ENCODE data around the gene CCNG2.

GRCh38 chr4:77183777-77184420, 26.9 kb downstream of the CCNG2 start:
- no peak for TF ChIP-seq POLR2A (IDR thresholded peaks at IDR 0.05; ENCODE audit: low read depth, low read length)
- TF ChIP-seq MAFK (IDR thresholded peaks at IDR 0.05; ENCODE audit: low read depth, low read length) = no peak
- TF ChIP-seq USF2 (IDR thresholded peaks at IDR 0.05; ENCODE audit: low read depth, low read length) = no peak
- TF ChIP-seq CTCF (conservative IDR thresholded peaks at IDR 0.05; ENCODE audit: low read depth, low read length) = no peak
- TF ChIP-seq MXI1 (IDR thresholded peaks at IDR 0.05; ENCODE audit: borderline replicate concordance, low read depth, low read length) = no peak
- TF ChIP-seq FOS (IDR thresholded peaks at IDR 0.05; ENCODE audit: low read depth, low read length) = no peak
- no peak for TF ChIP-seq RFX5 (IDR thresholded peaks at IDR 0.05; ENCODE audit: low read depth, low read length)
- TF ChIP-seq CEBPB (IDR thresholded peaks at IDR 0.05; ENCODE audit: low read depth, low read length) = no peak
- no peak for TF ChIP-seq RCOR1 (IDR thresholded peaks at IDR 0.05; ENCODE audit: insufficient replicate concordance, low read length)
- no peak for TF ChIP-seq CHD1 (IDR thresholded peaks at IDR 0.05; ENCODE audit: low read depth, low read length)
- no peak for TF ChIP-seq RAD21 (IDR thresholded peaks at IDR 0.05; ENCODE audit: low read length)
- no peak for TF ChIP-seq NFE2L2 (IDR thresholded peaks at IDR 0.05; ENCODE audit: low read depth, low read length)

Measured in IMR-90 (cell line).